ENCODE results near the gene LKAAEAR1.
"Not testable (repeated sequence)": the region's sequence is repeated elsewhere in the genome, so short reads cannot be mapped to it uniquely, and the experiment has no call there.

Gene LKAAEAR1

GRCh38 chr20:64083804-64084684 lies at the start of gene LKAAEAR1:
TSS of gene LKAAEAR1 (minus strand) at chr20:64084398. CDS start at chr20:64084219, 179 bp downstream.
- H3K4me2 ChIP-seq = peak within 1 kb of the TSS; percentile 99

GRCh38 chr20:64131406-64131805 lies 47.2 kb upstream of the LKAAEAR1 start:
- Histone ChIP-seq H3K27ac (no peak overlapping the region), H3K4me2 (no peak overlapping the region), H3K36me3 (no peaks in the 10 kb centered on the region), H3K27me3 (no peaks in the 10 kb centered on the region), H3K4me3 (no peak overlapping the region), H4K20me1 (no peaks in the 10 kb centered on the region), H3K9ac (no peak overlapping the region), H3K9me3 (no peaks in the 10 kb centered on the region), H3K4me1 (no peaks in the 10 kb centered on the region)
- TF ChIP-seq Cebpa-rat (IDR thresholded peaks at IDR 0.05) = no peak

More at GRCh38 chr20:64083804-64084684, at the start of gene LKAAEAR1:
- H3K4me1 ChIP-seq = peaks cover 46% of the 10 kb centered on the region
- H3K36me3 ChIP-seq = no peaks in the 10 kb centered on the region
- H3K9ac ChIP-seq = peak within 1 kb of the TSS; percentile 66
- H4K20me1 ChIP-seq = peaks cover 29% of the 10 kb centered on the region
- TF ChIP-seq Cebpa-rat (IDR thresholded peaks at IDR 0.05) = no peak
- peak within 1 kb of the TSS; percentile 73 for H3K4me3 ChIP-seq
- H3K27me3 ChIP-seq = peaks cover 47% of the 10 kb centered on the region
- H3K27ac ChIP-seq = peak within 1 kb of the TSS; percentile 38; the same call in 1 of the 2 replicates
- H3K9me3 ChIP-seq = peaks cover 25% of the 10 kb centered on the region

GRCh38 chr20:64130876-64131275 lies 46.7 kb upstream of the LKAAEAR1 start:
- Histone ChIP-seq H3K36me3 (no peaks in the 10 kb centered on the region), H4K20me1 (no peaks in the 10 kb centered on the region), H3K9me3 (no peaks in the 10 kb centered on the region), H3K4me1 (no peaks in the 10 kb centered on the region), H3K27me3 (no peaks in the 10 kb centered on the region), H3K4me3 (no peak overlapping the region), H3K4me2 (no peak overlapping the region), H3K27ac (no peak overlapping the region), H3K9ac (no peak overlapping the region)
- no peak for TF ChIP-seq Cebpa-rat (IDR thresholded peaks at IDR 0.05)

GRCh38 chr20:64130271-64130670 lies 46.1 kb upstream of the LKAAEAR1 start:
- Histone ChIP-seq H3K27ac (no peak overlapping the region), H3K36me3 (no peaks in the 10 kb centered on the region), H3K9me3 (no peaks in the 10 kb centered on the region), H4K20me1 (no peaks in the 10 kb centered on the region), H3K4me3 (no peak overlapping the region), H3K4me1 (no peaks in the 10 kb centered on the region), H3K4me2 (no peak overlapping the region), H3K27me3 (no peaks in the 10 kb centered on the region), H3K9ac (no peak overlapping the region)
- TF ChIP-seq Cebpa-rat (IDR thresholded peaks at IDR 0.05) = no peak

- Histone ChIP-seq H3K9ac (no peak overlapping the region), H3K27ac (no peak overlapping the region), H3K4me1 (no peaks in the 10 kb centered on the region), H3K27me3 (no peaks in the 10 kb centered on the region), H3K4me3 (no peak overlapping the region), H3K9me3 (no peaks in the 10 kb centered on the region), H4K20me1 (no peaks in the 10 kb centered on the region), H3K4me2 (no peak overlapping the region), H3K36me3 (no peaks in the 10 kb centered on the region)
- no peak for TF ChIP-seq Cebpa-rat (IDR thresholded peaks at IDR 0.05)
Measured at GRCh38 chr20:64129146-64129782, 45.1 kb upstream of the LKAAEAR1 start.

GRCh38 chr20:64123517-64123916 lies 39.3 kb upstream of the LKAAEAR1 start:
- not testable (repeated sequence) for H3K27ac ChIP-seq, H3K9ac ChIP-seq, H3K9me3 ChIP-seq, H3K4me3 ChIP-seq, H4K20me1 ChIP-seq, H3K36me3 ChIP-seq, H3K27me3 ChIP-seq, H3K4me2 ChIP-seq
- H3K4me1 ChIP-seq = peaks cover 25% of the 10 kb centered on the region

- not testable (repeated sequence) for H3K9ac ChIP-seq, H3K4me2 ChIP-seq, H3K27ac ChIP-seq, H3K36me3 ChIP-seq, H3K9me3 ChIP-seq, H4K20me1 ChIP-seq, H3K27me3 ChIP-seq, H3K4me3 ChIP-seq
- peaks cover 25% of the 10 kb centered on the region for H3K4me1 ChIP-seq
Measured at GRCh38 chr20:64122927-64123326, 38.7 kb upstream of the LKAAEAR1 start.

GRCh38 chr20:64121586-64121985 lies 37.4 kb upstream of the LKAAEAR1 start:
- H3K9me3 ChIP-seq = no peaks in the 10 kb centered on the region
- peak overlapping the region; percentile 53 for H3K9ac ChIP-seq
- TF ChIP-seq Cebpa-rat (IDR thresholded peaks at IDR 0.05) = no peak
- H3K4me3 ChIP-seq = no peak overlapping the region
- H3K27ac ChIP-seq = no peak overlapping the region
- peak overlapping the region; percentile 73 for H3K4me2 ChIP-seq
- H3K4me1 ChIP-seq = peaks cover 25% of the 10 kb centered on the region
- H3K36me3 ChIP-seq = no peaks in the 10 kb centered on the region
- H3K27me3 ChIP-seq = no peaks in the 10 kb centered on the region
- H4K20me1 ChIP-seq = no peaks in the 10 kb centered on the region

GRCh38 chr20:64119681-64120341 lies 35.6 kb upstream of the LKAAEAR1 start:
- no peaks in the 10 kb centered on the region for H3K36me3 ChIP-seq
- peak overlapping the region; percentile 48 for H3K4me3 ChIP-seq
- H4K20me1 ChIP-seq = no peaks in the 10 kb centered on the region
- H3K9ac ChIP-seq = peak overlapping the region; percentile 63; the same call in 1 of the 2 replicates
- H3K4me2 ChIP-seq = peak overlapping the region; percentile 73
- peak overlapping the region; percentile 44; the same call in 1 of the 2 replicates for H3K27ac ChIP-seq
- no peaks in the 10 kb centered on the region for H3K27me3 ChIP-seq
- TF ChIP-seq Cebpa-rat (IDR thresholded peaks at IDR 0.05) = no peak
- H3K4me1 ChIP-seq = peaks cover 25% of the 10 kb centered on the region
- no peaks in the 10 kb centered on the region for H3K9me3 ChIP-seq

GRCh38 chr20:64119301-64119680 lies 35.1 kb upstream of the LKAAEAR1 start:
- no peaks in the 10 kb centered on the region for H3K9me3 ChIP-seq
- H3K27me3 ChIP-seq = no peaks in the 10 kb centered on the region
- peak overlapping the region; percentile 73 for H3K4me2 ChIP-seq
- no peak overlapping the region for H3K9ac ChIP-seq
- no peaks in the 10 kb centered on the region for H3K36me3 ChIP-seq
- no peak overlapping the region for H3K4me3 ChIP-seq
- peaks cover 25% of the 10 kb centered on the region for H3K4me1 ChIP-seq
- no peak overlapping the region for H3K27ac ChIP-seq
- H4K20me1 ChIP-seq = no peaks in the 10 kb centered on the region
- no peak for TF ChIP-seq Cebpa-rat (IDR thresholded peaks at IDR 0.05)

GRCh38 chr20:64117432-64117777 lies 33.2 kb upstream of the LKAAEAR1 start:
- H3K27me3 ChIP-seq, H3K36me3 ChIP-seq, H3K9me3 ChIP-seq, H3K27ac ChIP-seq, H3K4me2 ChIP-seq, H3K9ac ChIP-seq, H3K4me3 ChIP-seq, H4K20me1 ChIP-seq: not testable (repeated sequence)
- peaks cover 41% of the 10 kb centered on the region for H3K4me1 ChIP-seq
